Ramos (cell line): ENCODE data around the gene SLN.

ENCODE experiments used
- in situ Hi-C: fragments of 300-500 bp; cut with MboI; formaldehyde crosslinking; loops from one replicate; pipeline ENCODE4 v1.14.3; 2022; ENCODE audit warnings: low sequenced_read_pairs; ENCODE audit not compliant: unreplicated experiment

SLN gene

GRCh38 chr11:107720303-107720774, 8.5 kb upstream of the SLN start:
- in situ Hi-C loops = no loop called here

- in situ Hi-C loops = no loop called here
Measured at GRCh38 chr11:107719557-107720302, 7.9 kb upstream of the SLN start.

GRCh38 chr11:107719073-107719472, 7.2 kb upstream of the SLN start:
- in situ Hi-C loops = no loop called here

- in situ Hi-C loops = no loop called here
Measured at GRCh38 chr11:107716884-107717532, 5.2 kb upstream of the SLN start.

- in situ Hi-C loops = no loop called here
Measured at GRCh38 chr11:107713009-107713408, 1.2 kb upstream of the SLN start.

GRCh38 chr11:107710301-107710700, 1.6 kb downstream of the SLN start:
- in situ Hi-C loops = no loop called here

GRCh38 chr11:107708792-107709191, 3.1 kb downstream of the SLN start:
- in situ Hi-C loops = no loop called here

- in situ Hi-C loops = no loop called here
Measured at GRCh38 chr11:107707807-107708206, 4.0 kb downstream of the SLN start.

GRCh38 chr11:107707215-107707671, 4.6 kb downstream of the SLN start:
- in situ Hi-C loops = no loop called here

- in situ Hi-C loops = no loop called here
Measured at GRCh38 chr11:107706531-107706930, 5.3 kb downstream of the SLN start.

- in situ Hi-C loops = no loop called here
Measured at GRCh38 chr11:107705027-107705426, 6.8 kb downstream of the SLN start.

GRCh38 chr11:107704451-107704850, 7.4 kb downstream of the SLN start:
- in situ Hi-C loops = no loop called here

GRCh38 chr11:107702723-107703122, 9.1 kb downstream of the SLN start:
- in situ Hi-C loops = no loop called here

GRCh38 chr11:107702109-107702660, 9.7 kb downstream of the SLN start:
- in situ Hi-C loops = no loop called here

- in situ Hi-C loops = no loop called here
Measured at GRCh38 chr11:107699371-107700285, 12.2 kb downstream of the SLN start.

- in situ Hi-C loops = no loop called here
Measured at GRCh38 chr11:107697291-107697690, 14.6 kb downstream of the SLN start.

GRCh38 chr11:107696140-107696539, 15.7 kb downstream of the SLN start:
- in situ Hi-C loops = no loop called here

GRCh38 chr11:107695446-107695845, 16.4 kb downstream of the SLN start:
- in situ Hi-C loops = no loop called here

GRCh38 chr11:107691000-107691750, 20.7 kb downstream of the SLN start:
- in situ Hi-C loops = no loop called here
